ENCODE data around the gene OTUD3.

DNA sequence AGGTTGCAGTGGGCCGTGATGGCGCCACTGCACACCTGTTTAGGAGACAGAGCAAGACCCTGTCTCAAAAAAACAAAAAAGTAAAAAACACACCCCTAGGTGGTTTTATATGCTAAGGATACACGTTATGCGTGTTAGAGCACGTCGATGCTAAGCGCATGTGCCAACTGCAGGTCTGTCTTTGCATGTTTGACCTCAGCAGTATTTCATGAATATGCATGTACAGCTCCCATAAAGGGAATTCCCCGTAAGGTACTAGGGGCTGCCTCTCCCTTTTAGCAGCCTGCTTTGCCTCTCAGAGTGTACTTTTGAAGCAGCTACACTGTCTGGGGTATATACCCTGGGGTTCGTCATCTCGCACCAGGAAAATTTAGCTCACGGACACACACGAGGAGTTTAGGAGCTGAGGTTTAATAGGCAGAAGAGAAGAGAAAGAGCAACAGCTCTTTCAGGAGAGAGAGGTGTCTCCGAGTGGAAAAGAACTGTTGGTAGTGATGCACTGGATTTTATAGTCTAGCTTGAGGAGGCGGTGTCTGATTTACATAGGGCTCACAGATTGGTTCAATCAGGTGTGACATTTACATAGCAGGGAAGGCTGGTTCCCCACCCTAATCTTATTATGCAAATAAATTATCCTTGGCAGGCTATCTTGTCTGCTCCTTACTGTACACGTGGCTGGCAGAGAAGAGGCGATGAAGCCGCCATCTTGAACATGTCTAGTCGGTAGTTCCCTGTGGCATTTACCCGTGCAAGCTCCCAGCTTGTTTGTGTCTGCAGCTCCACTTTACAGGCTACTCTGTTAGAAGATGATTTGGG is 4.2 kb upstream of the OTUD3 start:
- TF ChIP-seq EZH2 (IDR thresholded peaks at IDR 0.05; ENCODE audit: borderline replicate concordance, low read length) = no peak
- TF ChIP-seq, protein P1, sequence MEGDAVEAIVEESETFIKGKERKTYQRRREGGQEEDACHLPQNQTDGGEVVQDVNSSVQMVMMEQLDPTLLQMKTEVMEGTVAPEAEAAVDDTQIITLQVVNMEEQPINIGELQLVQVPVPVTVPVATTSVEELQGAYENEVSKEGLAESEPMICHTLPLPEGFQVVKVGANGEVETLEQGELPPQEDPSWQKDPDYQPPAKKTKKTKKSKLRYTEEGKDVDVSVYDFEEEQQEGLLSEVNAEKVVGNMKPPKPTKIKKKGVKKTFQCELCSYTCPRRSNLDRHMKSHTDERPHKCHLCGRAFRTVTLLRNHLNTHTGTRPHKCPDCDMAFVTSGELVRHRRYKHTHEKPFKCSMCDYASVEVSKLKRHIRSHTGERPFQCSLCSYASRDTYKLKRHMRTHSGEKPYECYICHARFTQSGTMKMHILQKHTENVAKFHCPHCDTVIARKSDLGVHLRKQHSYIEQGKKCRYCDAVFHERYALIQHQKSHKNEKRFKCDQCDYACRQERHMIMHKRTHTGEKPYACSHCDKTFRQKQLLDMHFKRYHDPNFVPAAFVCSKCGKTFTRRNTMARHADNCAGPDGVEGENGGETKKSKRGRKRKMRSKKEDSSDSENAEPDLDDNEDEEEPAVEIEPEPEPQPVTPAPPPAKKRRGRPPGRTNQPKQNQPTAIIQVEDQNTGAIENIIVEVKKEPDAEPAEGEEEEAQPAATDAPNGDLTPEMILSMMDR (IDR thresholded peaks at IDR 0.05; ENCODE audit: low read length) = no peak
